Measurements from ENCODE around the gene RASAL1.
A peak's percentile ranks its signal among the peaks of the same experiment; 100 is the strongest.

Gene RASAL1

GRCh38 chr12:113108308-113108707 is 27.3 kb downstream of the RASAL1 start:
- Histone ChIP-seq H3K9ac (ENCODE audit: low read depth, low read length) (no peak overlapping the region), H3K36me3 (ENCODE audit: insufficient read depth, low read length) (no peaks in the 10 kb centered on the region), H3K4me1 (ENCODE audit: insufficient read depth, low read length) (peaks cover 7% of the 10 kb centered on the region; the same call in 1 of the 2 replicates), H3K9me3 (ENCODE audit: control insufficient read depth, insufficient read depth, low read length) (no peaks in the 10 kb centered on the region)

- H3K36me3 ChIP-seq (ENCODE audit: insufficient read depth, low read length): no peaks in the 10 kb centered on the region
Observed at GRCh38 chr12:113106361-113106760, 29.2 kb downstream of the RASAL1 start.

GRCh38 chr12:113105606-113106271 is 29.8 kb downstream of the RASAL1 start:
- Histone ChIP-seq H3K36me3 (ENCODE audit: insufficient read depth, low read length) (no peaks in the 10 kb centered on the region), H3K9ac (ENCODE audit: low read depth, low read length) (no peak overlapping the region), H3K4me1 (ENCODE audit: insufficient read depth, low read length) (no peaks in the 10 kb centered on the region; the same call in 1 of the 2 replicates), H3K9me3 (ENCODE audit: control insufficient read depth, insufficient read depth, low read length) (no peaks in the 10 kb centered on the region)

More at GRCh38 chr12:113106361-113106760, 29.2 kb downstream of the RASAL1 start:
- no peak overlapping the region for H3K9ac ChIP-seq (ENCODE audit: low read depth, low read length)
- no peaks in the 10 kb centered on the region; the same call in 1 of the 2 replicates for H3K4me1 ChIP-seq (ENCODE audit: insufficient read depth, low read length)
- no peaks in the 10 kb centered on the region for H3K9me3 ChIP-seq (ENCODE audit: control insufficient read depth, insufficient read depth, low read length)

- no peak overlapping the region for H3K9ac ChIP-seq (ENCODE audit: low read depth, low read length)
- H3K36me3 ChIP-seq (ENCODE audit: insufficient read depth, low read length): no peaks in the 10 kb centered on the region
- H3K9me3 ChIP-seq (ENCODE audit: control insufficient read depth, insufficient read depth, low read length): no peaks in the 10 kb centered on the region
Observed at GRCh38 chr12:113104953-113105510, 30.5 kb downstream of the RASAL1 start.

GRCh38 chr12:113103756-113104450 is 31.7 kb downstream of the RASAL1 start:
- no peaks in the 10 kb centered on the region; the same call in 1 of the 2 replicates for H3K4me1 ChIP-seq (ENCODE audit: insufficient read depth, low read length)
- no peaks in the 10 kb centered on the region for H3K36me3 ChIP-seq (ENCODE audit: insufficient read depth, low read length)
- H3K9ac ChIP-seq (ENCODE audit: low read depth, low read length): peak overlapping the region; percentile 55; the same call in 1 of the 2 replicates
- H3K9me3 ChIP-seq (ENCODE audit: control insufficient read depth, insufficient read depth, low read length): no peaks in the 10 kb centered on the region

More at GRCh38 chr12:113104953-113105510, 30.5 kb downstream of the RASAL1 start:
- H3K4me1 ChIP-seq (ENCODE audit: insufficient read depth, low read length): no peaks in the 10 kb centered on the region; the same call in 1 of the 2 replicates

- Histone ChIP-seq H3K4me1 (ENCODE audit: insufficient read depth, low read length) (peaks cover 4% of the 10 kb centered on the region; the same call in 1 of the 2 replicates), H3K36me3 (ENCODE audit: insufficient read depth, low read length) (no peaks in the 10 kb centered on the region), H3K9me3 (ENCODE audit: control insufficient read depth, insufficient read depth, low read length) (no peaks in the 10 kb centered on the region), H3K9ac (ENCODE audit: low read depth, low read length) (no peak overlapping the region)
Observed at GRCh38 chr12:113102811-113103210, 32.8 kb downstream of the RASAL1 start.

- Histone ChIP-seq H3K4me1 (ENCODE audit: insufficient read depth, low read length) (peaks cover 4% of the 10 kb centered on the region; the same call in 1 of the 2 replicates), H3K9me3 (ENCODE audit: control insufficient read depth, insufficient read depth, low read length) (no peaks in the 10 kb centered on the region), H3K36me3 (ENCODE audit: insufficient read depth, low read length) (no peaks in the 10 kb centered on the region), H3K9ac (ENCODE audit: low read depth, low read length) (no peak overlapping the region)
Observed at GRCh38 chr12:113101751-113102150, 33.8 kb downstream of the RASAL1 start.

- Histone ChIP-seq H3K9ac (ENCODE audit: low read depth, low read length) (no peak overlapping the region), H3K4me1 (ENCODE audit: insufficient read depth, low read length) (peaks cover 4% of the 10 kb centered on the region; the same call in 1 of the 2 replicates)
Observed at GRCh38 chr12:113099764-113100163, 35.8 kb downstream of the RASAL1 start.

GRCh38 chr12:113099364-113099763 is 36.2 kb downstream of the RASAL1 start:
- Histone ChIP-seq H3K9ac (ENCODE audit: low read depth, low read length) (no peak overlapping the region), H3K9me3 (ENCODE audit: control insufficient read depth, insufficient read depth, low read length) (no peaks in the 10 kb centered on the region), H3K4me1 (ENCODE audit: insufficient read depth, low read length) (peaks cover 4% of the 10 kb centered on the region; the same call in 1 of the 2 replicates), H3K36me3 (ENCODE audit: insufficient read depth, low read length) (no peaks in the 10 kb centered on the region)

More at GRCh38 chr12:113099764-113100163, 35.8 kb downstream of the RASAL1 start:
- H3K36me3 ChIP-seq (ENCODE audit: insufficient read depth, low read length): no peaks in the 10 kb centered on the region
- no peaks in the 10 kb centered on the region for H3K9me3 ChIP-seq (ENCODE audit: control insufficient read depth, insufficient read depth, low read length)

- Histone ChIP-seq H3K9ac (ENCODE audit: low read depth, low read length) (no peak overlapping the region), H3K4me1 (ENCODE audit: insufficient read depth, low read length) (peaks cover 4% of the 10 kb centered on the region; the same call in 1 of the 2 replicates), H3K9me3 (ENCODE audit: control insufficient read depth, insufficient read depth, low read length) (no peaks in the 10 kb centered on the region), H3K36me3 (ENCODE audit: insufficient read depth, low read length) (no peaks in the 10 kb centered on the region)
Observed at GRCh38 chr12:113098441-113099028, 37.0 kb downstream of the RASAL1 start.

- H3K9me3 ChIP-seq (ENCODE audit: control insufficient read depth, insufficient read depth, low read length): no peaks in the 10 kb centered on the region
- H3K9ac ChIP-seq (ENCODE audit: low read depth, low read length): no peak overlapping the region
- H3K36me3 ChIP-seq (ENCODE audit: insufficient read depth, low read length): no peaks in the 10 kb centered on the region
- H3K4me1 ChIP-seq (ENCODE audit: insufficient read depth, low read length): peaks cover 4% of the 10 kb centered on the region; the same call in 1 of the 2 replicates
Observed at GRCh38 chr12:113097716-113098440, 37.7 kb downstream of the RASAL1 start.

- H3K36me3 ChIP-seq (ENCODE audit: insufficient read depth, low read length): no peaks in the 10 kb centered on the region
- H3K9me3 ChIP-seq (ENCODE audit: control insufficient read depth, insufficient read depth, low read length): no peaks in the 10 kb centered on the region
- H3K4me1 ChIP-seq (ENCODE audit: insufficient read depth, low read length): peaks cover 4% of the 10 kb centered on the region; the same call in 1 of the 2 replicates
- H3K9ac ChIP-seq (ENCODE audit: low read depth, low read length): no peak overlapping the region
Observed at GRCh38 chr12:113096675-113097461, 38.7 kb downstream of the RASAL1 start.

GRCh38 chr12:113095405-113095804 is 40.2 kb downstream of the RASAL1 start:
- no peaks in the 10 kb centered on the region for H3K9me3 ChIP-seq (ENCODE audit: control insufficient read depth, insufficient read depth, low read length)
- H3K36me3 ChIP-seq (ENCODE audit: insufficient read depth, low read length): no peaks in the 10 kb centered on the region
- peaks cover 4% of the 10 kb centered on the region; the same call in 1 of the 2 replicates for H3K4me1 ChIP-seq (ENCODE audit: insufficient read depth, low read length)

More at GRCh38 chr12:113095405-113095804, 40.2 kb downstream of the RASAL1 start:
- H3K9ac ChIP-seq (ENCODE audit: low read depth, low read length): no peak overlapping the region
